MCF 10A (cell line): ENCODE data around the gene PPP6R3. TPM values are rescaled to one million over a fixed set of nuclear protein-coding genes. Genes with fewer than 3 reads are reported as not detected.

Source experiments
- BruUV-seq: library from RNA; stranded (reverse); fragments of 400-500 nt; replicated peaks from 2 replicates; lab custom pipeline; 2021; lab: Mats Ljungman, UMichigan
- CTCF ChIA-PET: fragments of 300-600 bp; sonication (Branson Sonifier 250); formaldehyde crosslinking; extraction: SDS; loops from one replicate; lab custom pipeline; 2021; ENCODE audit warnings: antibody characterized with exemption, inconsistent platforms; lab: Yijun Ruan, JAX
- POLR2A ChIA-PET: fragments of 300-600, 350-650 bp; sonication (Branson Sonifier 250); formaldehyde crosslinking; extraction: SDS; loops from one replicate; lab custom pipeline; 2020; ENCODE audit warnings: antibody characterized with exemption, inconsistent platforms; lab: Yijun Ruan, JAX
- DNase-seq: peaks from one replicate; pipeline ENCODE4 v3.0.0-alpha.2; 2018; ENCODE audit not compliant: unreplicated experiment
- H3K27ac Mint-ChIP-seq: one replicate; pipeline ENCODE4 v1.8.0; 2022; ENCODE audit warnings: mild to moderate bottlenecking, low read depth, mixed read lengths; ENCODE audit not compliant: unreplicated experiment
- H3K27me3 Mint-ChIP-seq: one replicate; pipeline ENCODE4 v1.8.0; 2022; ENCODE audit warnings: mixed read lengths; ENCODE audit not compliant: insufficient read depth, unreplicated experiment
- H3K36me3 Mint-ChIP-seq: one replicate; pipeline ENCODE4 v1.8.0; 2022; ENCODE audit warnings: mild to moderate bottlenecking, moderate library complexity, mixed read lengths; ENCODE audit not compliant: insufficient read depth, unreplicated experiment
- H3K4me1 Mint-ChIP-seq: one replicate; pipeline ENCODE4 v1.8.0; 2022; ENCODE audit warnings: mixed read lengths; ENCODE audit not compliant: insufficient read depth, unreplicated experiment
- H3K4me3 Mint-ChIP-seq: one replicate; pipeline ENCODE4 v1.8.0; 2022; ENCODE audit warnings: mild to moderate bottlenecking, moderate library complexity, mixed read lengths; ENCODE audit not compliant: unreplicated experiment
- H3K9me3 Mint-ChIP-seq: one replicate; pipeline ENCODE4 v1.8.0; 2022; ENCODE audit warnings: mixed read lengths; ENCODE audit not compliant: unreplicated experiment
- CTCF ChIP-seq: fragments of 200-600 bp; IDR thresholded peaks from one replicate; pipeline ENCODE4 v1.8.0; 2022; ENCODE audit warnings: antibody characterized with exemption, mild to moderate bottlenecking; ENCODE audit not compliant: unreplicated experiment
- intact Hi-C: fragments of 100-400 bp; cut with micrococcal nuclease; formaldehyde crosslinking; loops from 2 replicates; pipeline ENCODE4 v1.14.1; 2022
- total RNA-seq: library from RNA; stranded (reverse); gene quantifications from 2 replicates; pipeline ENCODE4 v1.2.3, GENCODE V29; 2022

Gene PPP6R3
- total RNA-seq, 1 experiment from 2014 or later = 95.7 TPM

GRCh38 chr11:68641880-68642279 lies 181.3 kb downstream of the PPP6R3 start:
- H3K27me3 Mint-ChIP-seq = peaks cover 73% of the 10 kb centered on the region
- no peak for DNase-seq

DNA sequence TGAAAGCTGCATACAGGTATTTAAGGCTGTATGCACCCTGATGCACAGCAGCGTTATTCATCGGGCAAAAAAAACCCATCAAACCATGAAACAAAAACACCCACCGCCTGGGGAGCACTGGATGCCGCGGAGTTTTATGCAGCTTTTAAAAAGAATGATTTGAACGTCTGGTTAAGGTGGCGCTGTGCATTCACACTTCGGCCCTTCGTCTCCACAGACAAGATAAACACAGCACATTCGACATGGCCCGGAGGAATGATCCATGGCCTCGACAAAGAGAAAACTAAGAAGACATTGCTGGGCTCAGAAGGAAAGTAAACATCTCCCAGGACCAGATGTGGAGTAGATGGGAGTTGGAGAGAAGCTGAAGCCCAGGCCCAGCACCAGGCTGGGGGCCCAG lies 183.0 kb downstream of the PPP6R3 start:
- Mint-ChIP-seq H3K4me1 (no peaks in the 10 kb centered on the region), H3K9me3 (peaks cover 26% of the 10 kb centered on the region), H3K27me3 (peaks cover 80% of the 10 kb centered on the region), H3K4me3 (no peak overlapping the region), H3K36me3 (no peaks in the 10 kb centered on the region), H3K27ac (no peak overlapping the region)
- CTCF ChIA-PET = no interaction called here
- TF ChIP-seq CTCF = no peak
- intact Hi-C loops = no loop called here
- BruUV-seq = no TSS peak
- POLR2A ChIA-PET = interaction anchor here (0.5 to 0.6 kb wide), 2 partner anchors 12 to 158 kb away, joined by 3 read pairs; no protein-coding TSS in a partner anchor
- no peak for DNase-seq

More at GRCh38 chr11:68641880-68642279, 181.3 kb downstream of the PPP6R3 start:
- Mint-ChIP-seq H3K4me3 (no peak overlapping the region), H3K36me3 (no peaks in the 10 kb centered on the region), H3K27ac (no peak overlapping the region), H3K4me1 (no peaks in the 10 kb centered on the region), H3K9me3 (peaks cover 18% of the 10 kb centered on the region)
- intact Hi-C loops = no loop called here
- BruUV-seq = no TSS peak
- no peak for TF ChIP-seq CTCF
- POLR2A ChIA-PET = no interaction called here
- CTCF ChIA-PET = no interaction called here

- no peaks in the 10 kb centered on the region for H3K4me1 Mint-ChIP-seq
- peaks cover 63% of the 10 kb centered on the region for H3K27me3 Mint-ChIP-seq
- intact Hi-C loops = no loop called here
- CTCF ChIA-PET = interaction anchor here (1.2 to 1.3 kb wide), 2 partner anchors 14 to 197 kb away, joined by 3 read pairs; no protein-coding TSS in a partner anchor
- no peak overlapping the region for H3K27ac Mint-ChIP-seq
- no peaks in the 10 kb centered on the region for H3K36me3 Mint-ChIP-seq
- no peak for DNase-seq
- BruUV-seq = no TSS peak
- TF ChIP-seq CTCF = no peak
- peaks cover 26% of the 10 kb centered on the region for H3K9me3 Mint-ChIP-seq
- H3K4me3 Mint-ChIP-seq = no peak overlapping the region
- POLR2A ChIA-PET = interaction anchor here (0.6 kb wide), 1 partner anchor 191 kb away, joined by 5 read pairs; no protein-coding TSS in a partner anchor
Measured at GRCh38 chr11:68646832-68647231, 186.3 kb downstream of the PPP6R3 start.

GRCh38 chr11:68649851-68650555 lies 189.5 kb downstream of the PPP6R3 start:
- H3K27me3 Mint-ChIP-seq = peaks cover 35% of the 10 kb centered on the region
- peaks cover 18% of the 10 kb centered on the region for H3K9me3 Mint-ChIP-seq
- intact Hi-C loops = no loop called here
- no peak overlapping the region for H3K27ac Mint-ChIP-seq
- no peaks in the 10 kb centered on the region for H3K4me1 Mint-ChIP-seq
- H3K36me3 Mint-ChIP-seq = no peaks in the 10 kb centered on the region
- ChIA-PET CTCF (no interaction called here), POLR2A (interaction anchor here (1.2 kb wide), 1 partner anchor 11 kb away, joined by 3 read pairs; no protein-coding TSS in a partner anchor)
- BruUV-seq = no TSS peak
- no peak for DNase-seq
- no peak for TF ChIP-seq CTCF
- no peak overlapping the region for H3K4me3 Mint-ChIP-seq
